OCI-LY3 (cell line): Measurements from ENCODE around the gene B4GALNT4.

Source experiments
- CTCF ChIP-seq: fragments of 200-600, 300-600 bp; sonication (generic); IDR thresholded peaks from 2 replicates; pipeline ENCODE4 v1.5.1; 2014; ENCODE audit warnings: antibody characterized with exemption, low read length, low read depth
- EZH2phosphoT487 ChIP-seq: fragments of 200-600 bp; shearing (Covaris generic); IDR thresholded peaks from 2 replicates; pipeline ENCODE4 v1.6.1; 2018; ENCODE audit warnings: antibody characterized with exemption, mixed run types, low read depth

DNA sequence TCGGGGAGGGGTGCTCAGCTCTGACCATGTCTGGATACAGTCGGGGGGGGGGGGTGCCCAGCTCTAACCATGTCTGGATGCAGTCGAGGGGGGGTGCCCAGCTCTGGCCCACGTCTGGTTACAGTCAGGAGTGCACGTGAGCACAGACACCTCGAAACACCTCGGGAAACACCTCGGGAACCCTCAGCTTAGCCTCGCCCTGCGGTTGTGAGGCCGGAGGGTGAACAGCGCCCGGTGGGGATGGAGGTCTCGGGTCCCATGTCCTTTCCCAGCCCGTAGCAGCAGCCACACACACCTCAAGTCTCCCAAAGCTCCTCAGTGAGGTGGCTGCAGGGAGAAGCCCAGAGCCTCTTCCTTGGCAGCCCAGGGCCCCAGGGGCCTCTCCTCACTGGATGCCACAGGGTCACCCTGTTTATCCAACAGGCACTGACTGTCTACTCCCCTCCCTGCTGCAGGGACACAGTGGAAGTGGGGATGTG, 43.4 kb downstream of the B4GALNT4 start:
- TF ChIP-seq CTCF (no peak), EZH2phosphoT487 (no peak)
